Chondrocyte (in vitro differentiated cells): ENCODE measurements around the gene ARHGAP36. TPM values are rescaled to one million over a fixed set of nuclear protein-coding genes. Genes with fewer than 3 reads are reported as not detected.

Experiments
- DNase-seq: peaks from one replicate; pipeline ENCODE4 v3.0.0; 2021; ENCODE audit warnings: mixed read lengths, low spot score
- H3K27ac Mint-ChIP-seq: one replicate; pipeline ENCODE4 v1.8.0; 2021; ENCODE audit warnings: mild to moderate bottlenecking, moderate library complexity, mixed read lengths; ENCODE audit not compliant: unreplicated experiment
- H3K27me3 Mint-ChIP-seq: 2 replicates; pipeline ENCODE4 v1.8.0; 2021; ENCODE audit warnings: low read depth, mixed read lengths
- H3K36me3 Mint-ChIP-seq: 2 replicates; pipeline ENCODE4 v1.8.0; 2021; ENCODE audit warnings: low read depth, mixed read lengths
- H3K4me1 Mint-ChIP-seq: 2 replicates; pipeline ENCODE4 v1.8.0; 2021; ENCODE audit warnings: low read depth, mild to moderate bottlenecking, mixed read lengths
- H3K4me3 Mint-ChIP-seq: one replicate; pipeline ENCODE4 v1.8.0; 2021; ENCODE audit warnings: mild to moderate bottlenecking, moderate library complexity, mixed read lengths; ENCODE audit not compliant: unreplicated experiment
- H3K9me3 Mint-ChIP-seq: 2 replicates; pipeline ENCODE4 v1.8.0; 2021; ENCODE audit warnings: low read depth, mixed read lengths
- total RNA-seq: library from RNA; stranded (reverse); gene quantifications from 3 replicates; pipeline ENCODE4 v1.2.1, GENCODE V29; 2021
- TF ChIP-seq, protein P1 (sequence below): fragments of 200-600 bp; sonication (generic); IDR thresholded peaks from 2 replicates; pipeline ENCODE4 v1.5.0; 2021; ENCODE audit warnings: antibody characterized with exemption, mild to moderate bottlenecking, moderate library complexity

ARHGAP36 gene
- total RNA-seq, 1 donor from 2014 or later: not detected

DNA sequence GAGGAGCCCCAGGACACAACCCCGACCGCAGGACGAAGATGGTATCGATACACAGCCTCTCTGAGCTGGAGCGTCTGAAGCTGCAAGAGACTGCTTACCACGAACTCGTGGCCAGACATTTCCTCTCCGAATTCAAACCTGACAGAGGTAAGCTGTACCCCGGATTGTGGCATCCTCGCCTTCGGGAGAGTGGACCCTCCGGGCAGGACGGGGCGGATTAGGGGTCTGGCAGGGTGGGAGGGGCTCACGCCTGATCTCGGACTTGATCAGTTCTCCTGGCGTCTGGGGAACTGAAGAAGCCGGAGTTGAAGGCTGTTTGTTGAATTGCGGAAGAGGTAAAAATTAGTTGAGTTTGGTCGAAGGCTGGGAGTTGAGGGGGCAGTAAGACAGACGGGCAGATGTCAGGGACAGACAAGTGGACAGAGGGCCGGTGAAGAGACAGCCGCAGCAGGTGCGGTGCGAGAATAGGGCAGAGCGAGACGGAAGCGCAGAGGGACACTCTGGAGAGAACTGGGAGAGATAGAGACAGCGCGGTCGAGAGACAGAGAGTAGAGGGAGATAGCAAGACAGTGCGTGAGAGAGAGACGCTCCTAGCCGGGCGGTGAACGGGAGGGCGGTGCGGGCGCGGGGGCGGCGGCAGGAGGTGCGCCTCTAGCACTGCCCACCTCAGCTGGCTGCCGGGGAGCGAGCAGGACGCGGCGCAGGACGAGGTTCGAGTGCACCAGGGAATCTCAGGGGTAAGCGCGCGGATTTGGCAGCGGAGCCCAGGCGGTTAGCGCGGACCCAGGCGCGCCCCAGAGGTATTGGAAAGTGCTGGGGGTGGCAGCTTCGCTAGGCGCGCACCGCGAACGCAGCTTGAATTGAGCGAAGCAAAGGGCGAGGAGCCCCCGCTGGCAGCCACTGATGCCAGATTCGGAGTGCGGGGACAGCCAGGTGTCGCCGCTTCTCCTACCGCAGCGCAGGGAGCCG is 23.9 kb downstream of the ARHGAP36 start:
- no peak for DNase-seq
- H3K27me3 Mint-ChIP-seq: peaks cover 80% of the 10 kb centered on the region
- TF ChIP-seq, protein P1, sequence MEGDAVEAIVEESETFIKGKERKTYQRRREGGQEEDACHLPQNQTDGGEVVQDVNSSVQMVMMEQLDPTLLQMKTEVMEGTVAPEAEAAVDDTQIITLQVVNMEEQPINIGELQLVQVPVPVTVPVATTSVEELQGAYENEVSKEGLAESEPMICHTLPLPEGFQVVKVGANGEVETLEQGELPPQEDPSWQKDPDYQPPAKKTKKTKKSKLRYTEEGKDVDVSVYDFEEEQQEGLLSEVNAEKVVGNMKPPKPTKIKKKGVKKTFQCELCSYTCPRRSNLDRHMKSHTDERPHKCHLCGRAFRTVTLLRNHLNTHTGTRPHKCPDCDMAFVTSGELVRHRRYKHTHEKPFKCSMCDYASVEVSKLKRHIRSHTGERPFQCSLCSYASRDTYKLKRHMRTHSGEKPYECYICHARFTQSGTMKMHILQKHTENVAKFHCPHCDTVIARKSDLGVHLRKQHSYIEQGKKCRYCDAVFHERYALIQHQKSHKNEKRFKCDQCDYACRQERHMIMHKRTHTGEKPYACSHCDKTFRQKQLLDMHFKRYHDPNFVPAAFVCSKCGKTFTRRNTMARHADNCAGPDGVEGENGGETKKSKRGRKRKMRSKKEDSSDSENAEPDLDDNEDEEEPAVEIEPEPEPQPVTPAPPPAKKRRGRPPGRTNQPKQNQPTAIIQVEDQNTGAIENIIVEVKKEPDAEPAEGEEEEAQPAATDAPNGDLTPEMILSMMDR: no peak
- H3K9me3 Mint-ChIP-seq: no peaks in the 10 kb centered on the region
- H3K4me3 Mint-ChIP-seq: no peak overlapping the region
- no peak overlapping the region for H3K27ac Mint-ChIP-seq
- peaks cover 3% of the 10 kb centered on the region for H3K36me3 Mint-ChIP-seq
- peaks cover 8% of the 10 kb centered on the region for H3K4me1 Mint-ChIP-seq

DNA sequence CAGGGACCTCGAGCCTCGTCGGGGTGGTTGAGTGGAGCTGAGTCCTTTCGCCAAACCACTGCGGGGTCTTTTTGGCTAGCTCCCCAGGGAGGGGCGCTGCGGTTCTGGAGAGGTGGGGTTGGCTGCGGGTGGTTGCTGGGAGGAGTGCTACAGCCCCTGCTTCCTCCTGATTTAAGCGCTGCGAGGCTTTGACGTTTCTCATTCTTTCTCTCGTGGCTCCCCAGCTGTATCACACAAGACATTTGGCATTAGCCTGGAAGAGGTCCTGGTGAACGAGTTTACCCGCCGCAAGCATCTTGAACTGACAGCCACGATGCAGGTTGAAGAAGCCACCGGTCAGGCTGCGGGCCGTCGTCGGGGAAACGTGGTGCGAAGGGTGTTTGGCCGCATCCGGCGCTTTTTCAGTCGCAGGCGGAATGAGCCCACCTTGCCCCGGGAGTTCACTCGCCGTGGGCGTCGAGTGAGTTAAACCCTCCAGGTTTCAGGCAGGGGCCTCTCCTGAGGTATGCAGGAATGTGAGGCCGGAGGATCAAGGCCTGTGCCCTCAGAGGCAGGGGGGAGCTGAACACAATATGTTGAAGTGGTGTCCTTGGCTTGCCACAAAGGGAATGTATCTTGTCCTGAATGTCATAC is 25.5 kb downstream of the ARHGAP36 start:
- Mint-ChIP-seq H3K27ac (no peak overlapping the region), H3K9me3 (no peaks in the 10 kb centered on the region), H3K4me3 (no peak overlapping the region), H3K4me1 (peaks cover 8% of the 10 kb centered on the region), H3K36me3 (peaks cover 3% of the 10 kb centered on the region), H3K27me3 (peaks cover 76% of the 10 kb centered on the region)
- DNase-seq: no peak
- TF ChIP-seq, protein P1: no peak

DNA sequence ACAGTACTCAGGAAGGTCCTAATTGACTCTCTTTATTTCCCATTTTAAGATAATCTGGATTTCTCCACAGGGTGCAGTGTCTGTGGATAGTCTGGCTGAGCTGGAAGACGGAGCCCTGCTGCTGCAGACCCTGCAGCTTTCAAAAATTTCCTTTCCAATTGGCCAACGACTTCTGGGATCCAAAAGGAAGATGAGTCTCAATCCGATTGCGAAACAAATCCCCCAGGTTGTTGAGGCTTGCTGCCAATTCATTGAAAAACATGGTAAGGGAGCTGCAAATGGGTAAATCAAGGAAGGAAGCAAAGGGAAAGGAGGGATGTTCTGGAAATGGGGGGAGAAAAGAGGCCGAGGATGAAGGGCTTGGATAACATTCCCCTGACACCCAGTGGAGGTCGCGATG is 26.0 kb downstream of the ARHGAP36 start:
- Mint-ChIP-seq H3K36me3 (peaks cover 3% of the 10 kb centered on the region), H3K27me3 (peaks cover 71% of the 10 kb centered on the region), H3K4me1 (peaks cover 8% of the 10 kb centered on the region), H3K27ac (no peak overlapping the region), H3K4me3 (no peak overlapping the region), H3K9me3 (no peaks in the 10 kb centered on the region)
- TF ChIP-seq, protein P1: no peak
- DNase-seq: no peak

DNA sequence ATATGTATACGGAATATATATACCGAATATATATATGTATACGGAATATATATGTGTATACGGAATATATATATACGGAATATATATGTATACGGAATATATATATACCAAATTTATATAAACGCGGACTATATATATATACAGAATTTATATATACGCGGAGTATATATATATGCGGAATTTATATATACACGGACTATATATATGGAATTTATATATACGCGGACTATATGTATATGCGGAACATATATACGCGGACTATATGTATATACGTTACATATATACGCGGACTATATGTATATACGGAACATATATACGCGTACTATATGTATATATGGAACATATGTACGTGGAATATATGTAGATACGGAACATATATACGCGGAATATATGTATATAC is 78.6 kb downstream of the ARHGAP36 start:
- Mint-ChIP-seq H3K27me3 (no peaks in the 10 kb centered on the region), H3K4me1 (no peaks in the 10 kb centered on the region)
- TF ChIP-seq, protein P1: no peak

DNA sequence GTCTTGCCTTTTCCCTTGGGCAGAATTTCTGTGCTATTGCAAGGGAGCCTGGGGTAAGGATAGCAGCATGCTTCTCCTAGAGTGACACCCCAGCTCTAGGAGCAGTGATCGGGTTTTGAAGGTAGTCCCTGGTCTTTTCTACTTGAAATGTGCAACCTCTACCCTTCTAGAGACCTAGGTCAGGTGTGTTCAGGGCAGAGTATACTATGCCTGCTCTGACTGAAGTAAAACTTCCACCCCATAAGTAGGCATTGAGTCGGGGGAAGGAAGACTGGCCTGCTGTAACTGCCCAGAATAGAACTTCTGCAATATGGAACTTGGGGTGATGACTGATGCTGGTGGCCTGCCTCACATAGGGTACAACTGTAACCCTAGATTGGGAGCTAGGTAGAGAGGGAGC is 80.9 kb downstream of the ARHGAP36 start:
- Mint-ChIP-seq H3K9me3 (peaks cover 4% of the 10 kb centered on the region), H3K27me3 (no peaks in the 10 kb centered on the region), H3K4me1 (no peaks in the 10 kb centered on the region), H3K4me3 (no peak overlapping the region), H3K36me3 (no peaks in the 10 kb centered on the region), H3K27ac (no peak overlapping the region)
- TF ChIP-seq, protein P1: no peak
- DNase-seq: no peak

More for the DNA sequence above, 78.6 kb downstream of the ARHGAP36 start:
- Mint-ChIP-seq H3K9me3 (peaks cover 4% of the 10 kb centered on the region), H3K27ac (no peak overlapping the region), H3K36me3 (no peaks in the 10 kb centered on the region), H3K4me3 (no peak overlapping the region)
- DNase-seq: no peak
